GM23248 (cell line): Measurements from ENCODE around the gene MOB2.

ENCODE experiments used
- EZH2 ChIP-seq: fragments of 200-600 bp; sonication (generic); IDR thresholded peaks from 2 replicates; pipeline ENCODE4 v1.6.1; 2018; ENCODE audit warnings: antibody characterized with exemption, mild to moderate bottlenecking; ENCODE audit not compliant: insufficient read depth, poor library complexity, severe bottlenecking
- EZH2phosphoT487 ChIP-seq: fragments of 200-600 bp; sonication (generic); IDR thresholded peaks from 2 replicates; pipeline ENCODE4 v1.6.1; 2018; ENCODE audit warnings: antibody characterized with exemption, moderate library complexity, mild to moderate bottlenecking, low read depth; ENCODE audit not compliant: insufficient read depth

GRCh38 chr11:1484061-1484671, 2.4 kb downstream of the MOB2 start:
- TF ChIP-seq EZH2 (no peak), EZH2phosphoT487 (no peak)
